AG04450 (cell line): Measurements from ENCODE around the gene KRTAP20-3. TPM values are rescaled to one million over a fixed set of nuclear protein-coding genes. Genes with fewer than 3 reads are reported as not detected.

Experiments
- CTCF ChIA-PET: fragments of 300-600, 350-600 bp; formaldehyde crosslinking; extraction: SDS; loops from one replicate; lab custom pipeline; 2022; ENCODE audit warnings: antibody characterized with exemption, inconsistent platforms; lab: Charles Lee
- POLR2A ChIA-PET: fragments of 350-600 bp; formaldehyde crosslinking; extraction: SDS; loops from one replicate; lab custom pipeline; 2021; ENCODE audit warnings: antibody characterized with exemption, inconsistent platforms; lab: Yijun Ruan, JAX
- DNase-seq: peaks from one replicate; pipeline ENCODE4 v3.0.0-alpha.2; 2011; ENCODE audit warnings: low read depth, low spot score
- H3K27ac ChIP-seq: one replicate; pipeline ENCODE4 v1.5.1; 2012; ENCODE audit warnings: low read depth, low read length, control low read depth
- H3K27me3 ChIP-seq: one replicate; pipeline ENCODE4 v1.6.0; 2012; ENCODE audit warnings: low read length; ENCODE audit not compliant: control insufficient read depth, insufficient read depth
- H3K4me3 ChIP-seq: 2 replicates; pipeline ENCODE4 v1.5.1; 2011; ENCODE audit warnings: mild to moderate bottlenecking, low read depth, low read length, control low read depth
- H3K9me3 ChIP-seq: 2 replicates; pipeline ENCODE4 v1.5.1; 2012; ENCODE audit warnings: low read length; ENCODE audit not compliant: control insufficient read depth, insufficient read depth
- polyA plus RNA-seq: library from polyadenylated mRNA; depleted of rRNA; stranded (reverse); fragments of >200 nt; gene quantifications from 2 replicates; pipeline ENCODE4 v1.2.3, GENCODE V29; 2011
- TF ChIP-seq, protein P1 (sequence below): IDR thresholded peaks from 2 replicates; pipeline ENCODE4 v1.5.1; 2011; ENCODE audit warnings: low read depth, low read length, control low read depth, inconsistent platforms

KRTAP20-3 gene
- polyA plus RNA-seq, 1 experiment: not detected

DNA sequence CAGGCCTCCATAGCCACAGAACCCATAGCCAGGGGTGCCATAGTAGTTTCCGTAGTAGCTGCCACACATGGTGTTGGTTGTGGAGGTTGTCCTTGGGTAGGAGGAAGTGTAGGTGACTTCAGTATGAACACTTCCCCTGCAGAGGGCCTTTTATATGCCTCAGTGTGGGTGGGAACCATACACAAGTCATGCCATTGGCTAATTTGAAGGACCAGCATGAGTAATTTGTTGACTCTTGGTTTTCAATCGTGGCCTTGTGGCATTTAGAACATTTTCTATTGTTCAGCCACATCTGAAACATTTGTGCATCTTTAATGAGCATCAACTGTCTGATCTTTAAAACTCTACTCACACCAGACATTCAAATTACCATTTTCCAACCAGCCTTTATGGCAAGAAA is 28.8 kb upstream of the KRTAP20-3 start, which contains the start of gene KRTAP6-1:
Gene KRTAP6-1 (minus strand): TSS at position 95 of the 400 bp plus-strand sequence. CDS start 26 bp downstream, at position 69.
- no peaks in the 10 kb centered on the region for H3K27me3 ChIP-seq
- no peak for DNase-seq
- POLR2A ChIA-PET: no interaction called here
- CTCF ChIA-PET: no interaction called here
- H3K9me3 ChIP-seq: peaks cover 9% of the 10 kb centered on the region
- no peak within 1 kb of the TSS for H3K27ac ChIP-seq
- H3K4me3 ChIP-seq: no peak within 1 kb of the TSS
- TF ChIP-seq, protein P1, sequence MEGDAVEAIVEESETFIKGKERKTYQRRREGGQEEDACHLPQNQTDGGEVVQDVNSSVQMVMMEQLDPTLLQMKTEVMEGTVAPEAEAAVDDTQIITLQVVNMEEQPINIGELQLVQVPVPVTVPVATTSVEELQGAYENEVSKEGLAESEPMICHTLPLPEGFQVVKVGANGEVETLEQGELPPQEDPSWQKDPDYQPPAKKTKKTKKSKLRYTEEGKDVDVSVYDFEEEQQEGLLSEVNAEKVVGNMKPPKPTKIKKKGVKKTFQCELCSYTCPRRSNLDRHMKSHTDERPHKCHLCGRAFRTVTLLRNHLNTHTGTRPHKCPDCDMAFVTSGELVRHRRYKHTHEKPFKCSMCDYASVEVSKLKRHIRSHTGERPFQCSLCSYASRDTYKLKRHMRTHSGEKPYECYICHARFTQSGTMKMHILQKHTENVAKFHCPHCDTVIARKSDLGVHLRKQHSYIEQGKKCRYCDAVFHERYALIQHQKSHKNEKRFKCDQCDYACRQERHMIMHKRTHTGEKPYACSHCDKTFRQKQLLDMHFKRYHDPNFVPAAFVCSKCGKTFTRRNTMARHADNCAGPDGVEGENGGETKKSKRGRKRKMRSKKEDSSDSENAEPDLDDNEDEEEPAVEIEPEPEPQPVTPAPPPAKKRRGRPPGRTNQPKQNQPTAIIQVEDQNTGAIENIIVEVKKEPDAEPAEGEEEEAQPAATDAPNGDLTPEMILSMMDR: no peak

DNA sequence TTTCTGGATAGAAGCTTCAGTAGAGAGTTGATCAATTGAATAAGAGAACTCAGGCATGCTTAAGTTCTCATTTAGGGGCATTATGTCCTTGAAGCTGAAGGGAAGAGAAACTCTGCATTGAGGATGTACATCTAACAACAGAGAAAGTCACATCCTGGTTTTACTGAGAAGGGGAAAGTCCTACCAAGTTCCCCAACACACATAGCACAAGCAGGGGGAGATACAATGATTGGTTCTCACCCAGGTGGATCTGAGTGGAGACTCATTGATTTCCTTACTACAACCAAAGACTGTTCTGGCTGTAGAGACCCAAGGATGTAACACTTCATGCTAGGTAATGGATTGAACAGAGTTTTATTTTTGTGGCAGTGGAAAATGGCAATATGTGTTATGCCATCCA is 27.5 kb upstream of the KRTAP20-3 start:
- CTCF ChIA-PET: no interaction called here
- POLR2A ChIA-PET: no interaction called here
- no peak overlapping the region for H3K27ac ChIP-seq
- no peak for DNase-seq
- no peaks in the 10 kb centered on the region for H3K27me3 ChIP-seq
- peaks cover 9% of the 10 kb centered on the region for H3K9me3 ChIP-seq
- no peak overlapping the region for H3K4me3 ChIP-seq
- TF ChIP-seq, protein P1: no peak

DNA sequence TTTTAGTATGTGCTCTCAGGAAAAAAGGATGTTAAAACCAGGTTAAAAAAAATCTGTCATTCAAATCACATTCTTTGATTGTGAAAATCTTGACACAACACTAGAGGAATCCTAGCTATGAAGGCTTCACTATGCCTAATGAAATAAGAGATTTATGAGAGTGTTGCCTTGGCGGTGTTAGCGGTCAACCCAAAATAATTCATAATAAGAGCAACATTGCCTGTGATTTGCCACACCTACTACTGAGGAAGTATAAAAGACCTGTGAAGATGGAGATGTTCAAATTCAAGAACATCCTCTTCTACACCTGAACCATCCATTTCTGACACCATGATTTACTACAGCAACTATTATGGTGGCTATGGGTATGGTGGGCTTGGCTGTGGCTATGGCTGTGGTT is 26.5 kb upstream of the KRTAP20-3 start, which contains the start of gene KRTAP20-1:
Gene KRTAP20-1 (plus strand): TSS at position 301 of the 400 bp plus-strand sequence. CDS start 30 bp downstream, at position 331.
- Histone ChIP-seq H3K4me3 (no peak within 1 kb of the TSS), H3K9me3 (peaks cover 12% of the 10 kb centered on the region), H3K27ac (no peak within 1 kb of the TSS), H3K27me3 (no peaks in the 10 kb centered on the region)
- no peak for DNase-seq
- ChIA-PET POLR2A (no interaction called here), CTCF (no interaction called here)
- TF ChIP-seq, protein P1: no peak

DNA sequence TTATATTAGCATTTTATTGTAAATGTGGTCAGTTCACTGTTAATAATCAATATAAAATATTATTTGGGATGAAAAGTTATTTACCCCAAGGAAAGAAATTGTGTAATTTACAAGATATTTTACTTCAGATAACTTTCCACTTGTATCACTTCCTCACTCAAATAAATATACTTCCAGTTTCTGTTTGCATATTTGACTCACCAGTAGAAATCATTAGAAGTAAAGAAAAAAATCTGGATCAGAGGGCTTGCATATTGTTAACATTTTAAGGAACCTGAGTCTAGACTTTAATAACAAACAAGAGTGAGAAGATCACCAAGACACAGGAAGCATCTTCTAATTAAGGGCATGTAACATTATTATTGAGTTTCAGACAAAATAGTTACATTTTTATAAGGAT is 22.6 kb upstream of the KRTAP20-3 start:
- no peak overlapping the region for H3K27ac ChIP-seq
- TF ChIP-seq, protein P1: no peak
- no peak overlapping the region for H3K4me3 ChIP-seq
- no peaks in the 10 kb centered on the region for H3K27me3 ChIP-seq
- ChIA-PET CTCF (no interaction called here), POLR2A (no interaction called here)
- DNase-seq: no peak
- peaks cover 26% of the 10 kb centered on the region for H3K9me3 ChIP-seq

DNA sequence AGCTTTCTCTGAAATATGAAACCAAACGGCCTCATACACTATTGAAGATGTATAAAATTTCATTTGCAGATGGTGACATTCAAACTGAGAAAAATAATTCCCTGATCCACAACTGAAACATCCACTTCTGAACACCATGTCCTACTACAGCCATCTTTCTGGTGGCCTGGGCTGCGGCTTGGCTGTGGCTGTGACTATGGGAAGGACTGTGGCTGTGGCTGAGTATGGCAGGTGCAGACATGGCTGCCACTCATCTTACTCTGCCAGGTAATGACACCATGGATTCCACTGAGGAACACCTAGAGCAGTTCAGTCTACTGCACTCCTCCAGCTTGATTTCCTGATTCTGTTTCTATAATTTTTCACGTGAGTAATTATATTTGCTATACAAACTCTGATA is 22.1 kb upstream of the KRTAP20-3 start, which contains the start of gene KRTAP20-4:
Gene KRTAP20-4 (plus strand): TSS at position 106 of the 400 bp plus-strand sequence.
- Histone ChIP-seq H3K27me3 (no peaks in the 10 kb centered on the region), H3K9me3 (peaks cover 30% of the 10 kb centered on the region), H3K4me3 (no peak within 1 kb of the TSS), H3K27ac (no peak within 1 kb of the TSS)
- ChIA-PET POLR2A (no interaction called here), CTCF (no interaction called here)
- DNase-seq: no peak
- TF ChIP-seq, protein P1: no peak
